ENCODE data around the gene PCDHAC1.

GRCh38 chr5:140962190-140962589 is 36.1 kb downstream of the PCDHAC1 start:
- TF ChIP-seq CTCF (IDR thresholded peaks at IDR 0.05) (no peak), POLR2A (IDR thresholded peaks at IDR 0.05) (no peak)
